Ishikawa (cell line): ENCODE data around the gene TMEM253.

Source experiments
- CEBPB ChIP-seq: IDR thresholded peaks from 2 replicates; pipeline ENCODE4 v1.6.1; 2012
- CREB1 ChIP-seq: IDR thresholded peaks from 2 replicates; pipeline ENCODE4 v1.6.1; 2012; ENCODE audit warnings: low read depth
- EGR1 ChIP-seq: IDR thresholded peaks from 2 replicates; pipeline ENCODE4 v1.6.1; 2012
- EP300 ChIP-seq: IDR thresholded peaks from 2 replicates; pipeline ENCODE4 v1.6.1; 2012; ENCODE audit warnings: borderline replicate concordance
- FOXM1 ChIP-seq: IDR thresholded peaks from 2 replicates; pipeline ENCODE4 v1.6.1; 2012; ENCODE audit warnings: low read depth, borderline replicate concordance
- MAX ChIP-seq: IDR thresholded peaks from 2 replicates; pipeline ENCODE4 v1.6.1; 2012
- NFIC ChIP-seq: IDR thresholded peaks from 2 replicates; pipeline ENCODE4 v1.6.1; 2012
- RAD21 ChIP-seq: IDR thresholded peaks from 2 replicates; pipeline ENCODE4 v1.6.1; 2012; ENCODE audit warnings: low read depth
- REST ChIP-seq: IDR thresholded peaks from 2 replicates; pipeline ENCODE4 v1.6.1; 2012; ENCODE audit warnings: low read depth, mild to moderate bottlenecking
- TAF1 ChIP-seq: IDR thresholded peaks from 2 replicates; pipeline ENCODE4 v1.6.1; 2012; ENCODE audit warnings: low read depth, mild to moderate bottlenecking
- TCF12 ChIP-seq: IDR thresholded peaks from 2 replicates; pipeline ENCODE4 v1.6.1; 2012; ENCODE audit warnings: low read depth
- TEAD4 ChIP-seq: IDR thresholded peaks from 2 replicates; pipeline ENCODE4 v1.6.1; 2012
- USF1 ChIP-seq: IDR thresholded peaks from 2 replicates; pipeline ENCODE4 v1.6.1; 2012
- YY1 ChIP-seq: IDR thresholded peaks from 2 replicates; pipeline ENCODE4 v1.6.1; 2012; ENCODE audit warnings: low read depth
- ZBTB7A ChIP-seq: IDR thresholded peaks from 2 replicates; pipeline ENCODE4 v1.6.1; 2012; ENCODE audit warnings: low read depth

TMEM253 gene

GRCh38 chr14:21091821-21092272 is 9.0 kb upstream of the TMEM253 start:
- TF ChIP-seq RAD21 (no peak), REST (no peak), EGR1 (no peak), MAX (no peak), TEAD4 (no peak), USF1 (no peak), TAF1 (no peak), CREB1 (no peak)

GRCh38 chr14:21092273-21093011 is 8.4 kb upstream of the TMEM253 start:
- no peak for TF ChIP-seq NFIC
- TF ChIP-seq CEBPB: no peak
- TF ChIP-seq YY1: peak; percentile 53; the same call in 1 of the 2 replicates
- TF ChIP-seq TEAD4: 0 out of 2 replicates have a peak, but pooled peaks have one; percentile 26
- peak; percentile 64 for TF ChIP-seq MAX
- TF ChIP-seq TCF12: 0 out of 2 replicates have a peak, but pooled peaks have one; percentile 40
- peak; percentile 94 for TF ChIP-seq RAD21

- no peak for TF ChIP-seq TAF1
- no peak for TF ChIP-seq YY1
- TF ChIP-seq USF1: no peak
- TF ChIP-seq NFIC: no peak
- TF ChIP-seq TCF12: no peak
- no peak for TF ChIP-seq FOXM1
- TF ChIP-seq REST: no peak
- TF ChIP-seq RAD21: no peak
- no peak for TF ChIP-seq ZBTB7A
- no peak for TF ChIP-seq EGR1
- TF ChIP-seq CREB1: no peak
- TF ChIP-seq TEAD4: no peak
- no peak for TF ChIP-seq CEBPB
- no peak for TF ChIP-seq MAX
- TF ChIP-seq EP300: no peak
These were observed 7.8 kb upstream of the TMEM253 start for GRCh38 chr14:21093018-21093417.

- TF ChIP-seq TAF1 (no peak), TEAD4 (peak; percentile 65), USF1 (no peak), EP300 (peak; percentile 44; the same call in 1 of the 2 replicates), FOXM1 (no peak), CEBPB (no peak)
These were observed 6.8 kb upstream of the TMEM253 start for GRCh38 chr14:21093769-21094681.
